K562 (cell line): ENCODE data around the gene QRICH1. TPM values are rescaled to one million over a fixed set of nuclear protein-coding genes. Genes with fewer than 3 reads are reported as not detected.

Experiments used
- BCL6 ChIP-seq: fragments of 250-450 bp; sonication (Bioruptor Pico); IDR thresholded peaks from 2 replicates; pipeline ENCODE4 v1.4.0; 2020
- CEBPZ ChIP-seq: fragments of 150-350 bp; IDR thresholded peaks from 2 replicates; pipeline ENCODE4 v1.6.1; 2014; ENCODE audit warnings: low read depth, mild to moderate bottlenecking, low read length, borderline replicate concordance
- FIP1L1 ChIP-seq: fragments of 200-400 bp; formaldehyde crosslinking; IDR thresholded peaks from 2 replicates; pipeline ENCODE4 v1.6.1; 2018; ENCODE audit warnings: mild to moderate bottlenecking, low read depth, low read length; ENCODE audit not compliant: poor library complexity, severe bottlenecking
- MYC ChIP-seq, 2 experiments: fragments of 250-450 bp in 1 of 2; sonication (Bioruptor Pico) in 1 of 2; IDR thresholded peaks; 2 replicates each; pipeline versions ENCODE4 v1.5.1 to v1.6.1; 2012 to 2021; ENCODE audit warnings: low read depth in 2 of 2, borderline replicate concordance in 1 of 2, improper control_type of control experiment in 1 of 2, low read length in 1 of 2, mild to moderate bottlenecking in 1 of 2, moderate library complexity in 1 of 2
- NRF1 ChIP-seq, 2 experiments: fragments of 450-650 bp; IDR thresholded peaks in 1 of 2; conservative IDR thresholded peaks in 1 of 2; 2 replicates each; pipeline ENCODE4 v1.6.1; 2014; ENCODE audit warnings: mild to moderate bottlenecking in 2 of 2
- SFPQ ChIP-seq: fragments of 200-400 bp; formaldehyde crosslinking; IDR thresholded peaks from 2 replicates; pipeline ENCODE4 v1.6.1; 2017; ENCODE audit warnings: mild to moderate bottlenecking, low read depth, low read length, moderate library complexity
- STAT5A ChIP-seq: IDR thresholded peaks from 2 replicates; pipeline ENCODE4 v1.6.1; 2012; ENCODE audit warnings: low read length, inconsistent platforms, borderline replicate concordance
- THRAP3 ChIP-seq: fragments of 450-650 bp; IDR thresholded peaks from 2 replicates; pipeline ENCODE4 v1.6.1; 2016; ENCODE audit warnings: mild to moderate bottlenecking, inconsistent platforms, borderline replicate concordance
- ZBTB2 ChIP-seq: fragments of 450-650 bp; IDR thresholded peaks from 2 replicates; pipeline ENCODE4 v1.6.1; 2016; ENCODE audit warnings: antibody characterized with exemption
- ZBTB9 ChIP-seq: fragments of 450-650 bp; formaldehyde crosslinking; IDR thresholded peaks from 2 replicates; pipeline ENCODE4 v1.4.0; 2020; ENCODE audit warnings: mild to moderate bottlenecking, moderate library complexity
- ZC3H8 ChIP-seq: fragments of 450-650 bp; IDR thresholded peaks from 2 replicates; pipeline ENCODE4 v1.6.1; 2017
- ZFP30 ChIP-seq: fragments of 250-450 bp; sonication (Bioruptor Pico); IDR thresholded peaks from 2 replicates; pipeline ENCODE4 v1.8.0; 2022; ENCODE audit warnings: moderate library complexity, mild to moderate bottlenecking, inconsistent platforms, borderline replicate concordance
- ZFP91 ChIP-seq: sonication (generic); formaldehyde crosslinking; IDR thresholded peaks from 2 replicates; pipeline ENCODE4 v1.8.0; 2022; ENCODE audit warnings: mild to moderate bottlenecking, missing genetic modification reagents
- ZNF212 ChIP-seq: fragments of 450-650 bp; formaldehyde crosslinking; IDR thresholded peaks from 2 replicates; pipeline ENCODE4 v1.4.0; 2020; ENCODE audit warnings: mild to moderate bottlenecking
- ZNF551 ChIP-seq: fragments of 250-450 bp; sonication (Bioruptor Pico); IDR thresholded peaks from 2 replicates; pipeline ENCODE4 v1.5.0; 2021; ENCODE audit warnings: mild to moderate bottlenecking, moderate library complexity
- polyA plus RNA-seq, 8 experiments: library from polyadenylated mRNA; depleted of rRNA in 4 of 8; stranded (reverse) in 5 of 8; unstranded in 3 of 8; fragments of >200 nt; fragmentation: Nextera tagmentation in 2 of 8; fragmentation: Illumina TruSeq in 1 of 8; extraction: Ambion mirVana in 2 of 8; extraction: Trizol in 1 of 8; gene quantifications; 2 replicates each; pipeline versions ENCODE4 v1.2.1 to v1.2.3, GENCODE V29; 2011 to 2014; ENCODE audit warnings: inconsistent platforms in 1 of 8, missing spikeins in 1 of 8
- total RNA-seq, 7 experiments: library from RNA; depleted of rRNA in 6 of 7; stranded (reverse); fragments of >200 nt in 6 of 7; fragmentation: Illumina TruSeq in 2 of 7; extraction: Trizol in 2 of 7; gene quantifications; 2 replicates each; pipeline versions ENCODE4 v1.2.1 to v1.2.3, GENCODE V29; 2011 to 2021; ENCODE audit warnings: low replicate concordance in 1 of 7

Gene QRICH1
- total and polyA plus RNA-seq, 9 of the 15 experiments (the other 6 are each of a cell fraction or from before 2014, with no cell fraction given) = 20.1 to 99.2 (median 56.7) TPM

GRCh38 chr3:49028673-49029562 is 65.0 kb downstream of the QRICH1 start, which contains the start of gene IMPDH2 (continued):
- 0 out of 2 replicates have a peak, but pooled peaks have one; percentile 37 for TF ChIP-seq ZFP91 (CRISPR knock-in tag)
- TF ChIP-seq FIP1L1 = peak; percentile 80
- no peak for TF ChIP-seq ZC3H8
- peak; percentile 98 for TF ChIP-seq ZBTB2
- peak; percentile 93 to 94 for TF ChIP-seq NRF1 (conservative IDR thresholded peaks at IDR 0.05 in 1 of 2, IDR thresholded peaks at IDR 0.05 in 1 of 2)
- peak; percentile 12; the same call in 1 of the 2 replicates for TF ChIP-seq STAT5A
- TF ChIP-seq SFPQ = no peak
- no peak for TF ChIP-seq ZFP30 (CRISPR knock-in tag)
- TF ChIP-seq ZBTB9 (CRISPR knock-in tag) = peak; percentile 92
- no peak for TF ChIP-seq ZNF551 (CRISPR knock-in tag)
- no peak for TF ChIP-seq CEBPZ
- no peak for TF ChIP-seq BCL6 (CRISPR knock-in tag)
- TF ChIP-seq THRAP3 = no peak
- TF ChIP-seq ZNF212 (CRISPR knock-in tag) = no peak
- TF ChIP-seq MYC (IDR thresholded peaks at IDR 0.05; ENCODE audit: low read depth, low read length) = peak; percentile 92
- TF ChIP-seq MYC (CRISPR knock-in tag; IDR thresholded peaks at IDR 0.05; ENCODE audit: borderline replicate concordance, low read depth) = peak; percentile 68; the same call in 1 of the 2 replicates
